ENCODE results near the gene TMEM169. TPM values are rescaled to one million over a fixed set of nuclear protein-coding genes. Genes with fewer than 3 reads are reported as not detected.
"Not testable (repeated sequence)": the region's sequence is repeated elsewhere in the genome, so short reads cannot be mapped to it uniquely, and the experiment has no call there.

TMEM169 gene
- total RNA-seq, 1 donor from 2014 or later = 0.22 TPM

GRCh38 chr2:216070195-216070594, 11.5 kb upstream of the TMEM169 start:
- no peak for DNase-seq (ENCODE audit: low spot score)
- intact Hi-C loops (cut with DNase I) = no loop called here

- DNase-seq (ENCODE audit: low spot score) = no peak
- intact Hi-C loops (cut with DNase I) = no loop called here
Measured at GRCh38 chr2:216071111-216071851, 10.4 kb upstream of the TMEM169 start.

DNA sequence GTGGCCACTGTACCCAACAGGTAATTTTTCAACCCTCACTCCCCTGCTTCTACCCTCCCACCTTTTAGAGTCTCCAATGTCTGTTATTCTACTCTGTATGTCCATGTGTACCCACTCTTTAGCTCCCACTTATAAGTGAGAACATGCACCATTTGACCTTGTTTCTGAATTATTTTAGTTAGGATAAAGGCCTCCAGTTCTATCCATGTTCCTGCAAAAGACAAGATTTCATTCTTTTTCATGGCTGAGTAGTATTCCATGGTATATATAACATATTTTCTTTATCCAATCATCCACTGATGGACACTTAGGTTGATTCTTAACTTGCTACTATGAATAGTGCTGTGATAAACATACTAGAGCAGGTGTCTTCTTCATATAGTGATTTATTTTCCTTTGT, 9.2 kb upstream of the TMEM169 start:
- DNase-seq (ENCODE audit: low spot score) = no peak
- intact Hi-C loops (cut with DNase I) = no loop called here

GRCh38 chr2:216073773-216074172, 7.9 kb upstream of the TMEM169 start:
- intact Hi-C loops (cut with DNase I) = no loop called here
- no peak for DNase-seq (ENCODE audit: low spot score)

- no peak for DNase-seq (ENCODE audit: low spot score)
- intact Hi-C loops (cut with DNase I) = no loop called here
Measured at GRCh38 chr2:216074380-216074779, 7.3 kb upstream of the TMEM169 start.

GRCh38 chr2:216074794-216075193, 6.9 kb upstream of the TMEM169 start:
- intact Hi-C loops (cut with DNase I) = no loop called here

GRCh38 chr2:216075510-216076485, 5.9 kb upstream of the TMEM169 start:
- no peak for DNase-seq (ENCODE audit: low spot score)
- intact Hi-C loops (cut with DNase I) = no loop called here

More at GRCh38 chr2:216074794-216075193, 6.9 kb upstream of the TMEM169 start:
- no peak for DNase-seq (ENCODE audit: low spot score)

DNA sequence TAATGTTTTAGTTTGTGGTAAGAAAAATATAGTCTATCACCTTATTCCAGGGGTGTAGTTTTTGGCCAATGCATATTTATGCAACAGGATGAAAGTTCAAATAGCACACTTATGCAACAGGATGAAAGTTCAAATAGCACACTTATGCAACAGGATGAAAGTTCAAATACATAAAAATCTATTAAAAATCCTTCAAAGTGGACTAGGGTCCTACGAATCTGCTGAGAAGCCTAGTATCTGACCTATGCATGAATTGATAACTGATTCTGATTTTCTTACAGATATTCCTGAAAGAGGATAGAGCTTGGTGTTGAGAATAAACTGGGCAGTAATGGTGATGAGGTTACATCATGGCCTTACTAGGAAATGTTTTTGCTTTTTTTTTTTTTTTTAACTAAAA, 2.9 kb upstream of the TMEM169 start:
- DNase-seq (ENCODE audit: low spot score) = no peak

DNA sequence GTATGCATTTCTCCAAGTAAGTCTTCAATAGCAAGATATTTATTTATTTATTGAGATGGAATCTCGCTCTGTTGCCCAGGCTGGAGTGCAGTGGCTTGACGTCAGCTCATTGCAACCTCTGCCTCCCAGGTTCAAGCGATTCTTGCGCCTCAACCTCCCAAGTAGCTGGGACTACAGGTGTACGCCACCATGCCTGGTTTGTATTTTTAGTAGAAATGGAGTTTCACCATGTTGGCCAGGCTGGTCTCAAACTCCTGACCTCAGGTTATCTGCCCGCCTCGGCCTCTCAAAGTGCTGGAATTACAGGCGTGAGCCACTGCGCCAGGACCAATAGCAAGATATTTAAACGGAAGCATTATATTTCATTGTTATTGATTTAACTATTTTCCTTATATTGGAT, 1.7 kb upstream of the TMEM169 start:
- intact Hi-C loops (cut with DNase I); DNase-seq (ENCODE audit: low spot score): not testable (repeated sequence)

More for the DNA sequence above, 2.9 kb upstream of the TMEM169 start:
- intact Hi-C loops (cut with DNase I) = no loop called here

DNA sequence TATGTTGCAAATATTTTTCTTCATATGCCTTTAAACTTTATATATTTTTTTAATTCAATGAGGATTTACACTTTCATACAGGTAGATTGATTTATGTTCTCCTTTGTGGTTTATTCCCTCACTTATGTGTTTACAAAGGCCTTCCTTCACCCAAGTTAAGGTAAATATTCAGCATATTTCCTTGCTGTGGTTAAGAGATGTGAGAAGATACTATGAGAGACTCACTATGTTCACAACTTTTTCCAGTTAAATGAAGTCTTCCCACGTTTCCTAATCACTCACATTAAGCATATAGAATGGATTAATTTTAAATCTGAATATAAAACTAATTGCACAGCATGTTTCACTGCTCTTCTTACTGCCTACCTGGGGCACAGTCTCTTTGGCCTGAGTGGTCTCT, 707 bp upstream of the TMEM169 start:
- intact Hi-C loops (cut with DNase I) = no loop called here
- no peak for DNase-seq (ENCODE audit: low spot score)

GRCh38 chr2:216082117-216082711, 495 bp downstream of the TMEM169 start:
- DNase-seq (ENCODE audit: low spot score) = no peak
- intact Hi-C loops (cut with DNase I) = no loop called here

GRCh38 chr2:216082805-216083204, 1.1 kb downstream of the TMEM169 start:
- peak; percentile 80 for DNase-seq (ENCODE audit: low spot score)
- intact Hi-C loops (cut with DNase I) = no loop called here

- intact Hi-C loops (cut with DNase I) = no loop called here
- DNase-seq (ENCODE audit: low spot score) = no peak
Measured at GRCh38 chr2:216083464-216084281, 2.0 kb downstream of the TMEM169 start.

GRCh38 chr2:216084547-216084946, 2.8 kb downstream of the TMEM169 start:
- DNase-seq (ENCODE audit: low spot score) = no peak
- intact Hi-C loops (cut with DNase I) = no loop called here

DNA sequence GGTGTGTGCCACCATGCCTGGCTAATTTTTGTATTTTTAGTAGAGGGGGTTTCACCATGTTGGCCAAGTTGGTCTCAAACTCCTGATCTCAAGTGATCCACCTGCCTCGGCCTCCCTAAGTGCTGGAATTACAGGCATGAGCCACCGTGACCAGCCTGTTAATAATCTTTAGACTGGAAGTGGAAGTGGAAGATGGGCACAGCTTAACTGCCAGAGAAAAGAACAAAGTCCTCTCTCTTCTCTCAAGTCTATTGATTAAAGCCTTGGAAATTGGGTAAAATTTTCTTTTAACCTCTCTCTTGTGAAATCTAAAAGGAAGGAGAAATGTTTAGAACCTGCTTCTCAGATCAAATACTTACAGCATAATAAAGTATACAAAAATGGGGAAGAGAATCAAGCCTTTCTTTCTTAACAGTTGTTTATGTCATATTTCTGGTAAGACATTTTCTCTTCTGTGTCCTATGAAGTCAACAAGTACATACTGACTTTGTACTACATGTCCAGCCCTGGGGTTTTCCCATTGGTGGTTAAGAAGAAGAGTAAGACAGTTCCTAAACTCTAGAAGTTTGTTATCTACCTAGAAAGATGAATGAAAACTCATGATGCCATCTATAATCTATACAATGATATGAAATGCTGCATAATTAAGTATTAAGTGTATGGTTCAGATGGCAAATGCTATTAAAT, 4.6 kb downstream of the TMEM169 start:
- intact Hi-C loops (cut with DNase I) = no loop called here
- no peak for DNase-seq (ENCODE audit: low spot score)

DNA sequence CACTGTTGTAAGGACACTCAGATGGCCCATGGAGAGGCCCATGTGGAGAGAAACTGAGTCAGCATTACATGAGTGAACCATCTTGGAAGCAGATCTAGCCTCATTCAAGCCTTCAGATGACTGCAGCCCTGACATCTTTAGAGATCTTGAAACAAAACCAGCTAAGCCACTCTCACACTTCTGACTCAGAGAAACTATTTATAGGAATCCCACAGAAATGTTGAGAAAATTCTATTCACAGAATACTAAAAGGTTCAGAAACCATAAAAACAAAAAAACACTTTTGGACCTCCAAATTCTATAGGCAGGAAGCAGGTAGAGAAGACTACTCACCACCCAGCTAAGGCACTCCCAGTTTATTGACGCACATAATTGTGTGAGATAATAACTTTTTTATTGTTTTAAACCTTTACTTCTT, 8.7 kb downstream of the TMEM169 start:
- intact Hi-C loops (cut with DNase I) = no loop called here
- no peak for DNase-seq (ENCODE audit: low spot score)

DNA sequence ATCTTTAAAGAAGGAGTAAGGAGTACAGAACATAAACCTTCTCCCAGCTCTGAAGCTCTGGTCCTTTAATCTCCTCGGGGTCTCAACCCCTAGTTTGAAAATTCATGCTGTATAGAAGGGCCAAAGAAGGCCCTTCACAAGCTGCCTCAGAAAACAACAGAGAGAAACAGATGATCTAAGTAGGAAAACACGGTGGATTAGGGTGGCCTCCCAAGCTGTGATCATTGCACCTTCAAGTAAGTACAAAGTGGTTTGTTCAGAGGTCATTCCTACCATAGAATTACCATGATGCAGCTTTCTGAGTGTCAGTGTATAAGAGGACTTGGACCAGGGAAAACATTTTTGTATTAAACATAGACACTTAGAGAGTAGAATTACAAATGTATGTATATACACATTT, 10.9 kb downstream of the TMEM169 start:
- intact Hi-C loops (cut with DNase I) = no loop called here
- DNase-seq (ENCODE audit: low spot score) = no peak

DNA sequence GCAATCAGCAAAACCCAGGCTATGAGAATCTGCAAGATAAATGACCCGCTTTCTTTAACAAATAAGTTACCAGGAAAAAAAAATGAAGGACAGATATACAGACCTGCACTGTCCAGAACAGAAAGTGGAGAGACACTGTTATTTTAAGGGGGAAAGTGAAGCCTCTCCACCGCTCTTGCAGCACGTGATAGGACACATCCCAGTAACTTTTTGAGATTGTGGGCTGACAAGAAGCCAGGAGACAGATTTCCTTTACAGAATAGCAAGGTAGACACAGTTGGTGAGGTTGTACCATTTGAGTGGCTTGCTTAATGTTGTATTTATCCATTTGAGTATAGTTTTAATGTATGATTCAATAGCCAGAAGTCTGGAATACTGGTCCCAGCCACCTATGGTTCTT, 13.0 kb downstream of the TMEM169 start:
- intact Hi-C loops (cut with DNase I) = no loop called here
- DNase-seq (ENCODE audit: low spot score) = no peak
